Neuronal stem cell (in vitro differentiated cells): ENCODE data around the gene AGO1.

Experiments used
- DNase-seq: peaks from one replicate; pipeline ENCODE4 v3.0.0-alpha.2; 2013; ENCODE audit warnings: low spot score
- H2AFZ ChIP-seq: one replicate; pipeline ENCODE4 v1.6.1; 2013; ENCODE audit warnings: mild to moderate bottlenecking, low read length, inconsistent platforms
- H2AK5ac ChIP-seq: 2 replicates; pipeline ENCODE4 v1.6.1; 2013; ENCODE audit warnings: low read depth, mild to moderate bottlenecking, inconsistent platforms, low read length, moderate library complexity, mixed read lengths
- H2BK120ac ChIP-seq: 2 replicates; pipeline ENCODE4 v1.6.1; 2013; ENCODE audit warnings: low read depth, mild to moderate bottlenecking, inconsistent platforms, low read length, moderate library complexity, mixed read lengths
- H2BK12ac ChIP-seq: one replicate; pipeline ENCODE4 v1.6.1; 2013; ENCODE audit warnings: low read length, inconsistent platforms
- H2BK15ac ChIP-seq: 2 replicates; pipeline ENCODE4 v1.6.1; 2013; ENCODE audit warnings: mild to moderate bottlenecking, low read length, inconsistent platforms, mixed read lengths
- H2BK5ac ChIP-seq: one replicate; pipeline ENCODE4 v1.6.1; 2013; ENCODE audit warnings: inconsistent platforms, mild to moderate bottlenecking, low read length, moderate library complexity
- H3K14ac ChIP-seq: one replicate; pipeline ENCODE4 v1.6.1; 2013; ENCODE audit warnings: low read length, inconsistent platforms
- H3K18ac ChIP-seq: 2 replicates; pipeline ENCODE4 v1.6.1; 2013; ENCODE audit warnings: low read length, inconsistent platforms
- H3K23ac ChIP-seq: 2 replicates; pipeline ENCODE4 v1.6.1; 2013; ENCODE audit warnings: low read depth, mild to moderate bottlenecking, mixed read lengths, low read length, inconsistent platforms; ENCODE audit not compliant: poor library complexity
- H3K27ac ChIP-seq: replicated peaks from 3 replicates; pipeline ENCODE4 v1.5.1; 2013; ENCODE audit warnings: low read length, inconsistent platforms
- H3K27me3 ChIP-seq, 3 experiments: 2 replicates each; pipeline ENCODE4 v1.6.1; 2013; ENCODE audit warnings: low read length in 3 of 3, mild to moderate bottlenecking in 2 of 3, inconsistent platforms in 1 of 3, low read depth in 1 of 3, mixed read lengths in 1 of 3, moderate library complexity in 1 of 3; ENCODE audit not compliant: control insufficient read depth in 3 of 3, insufficient read depth in 3 of 3
- H3K36me3 ChIP-seq, 2 donors: replicated peaks in 1 of 2; 2 replicates each; pipeline ENCODE4 v1.6.1; 2013; ENCODE audit warnings: low read length in 2 of 2; ENCODE audit not compliant: control insufficient read depth in 2 of 2, insufficient read depth in 2 of 2
- H3K4ac ChIP-seq: 2 replicates; pipeline ENCODE4 v1.6.1; 2013; ENCODE audit warnings: inconsistent platforms, mild to moderate bottlenecking, low read length, moderate library complexity
- H3K4me1 ChIP-seq, 2 donors: 1 replicate in 1 of 2; 2 replicates in 1 of 2; pipeline ENCODE4 v1.6.1; 2013; ENCODE audit warnings: low read length in 2 of 2, low read depth in 1 of 2; ENCODE audit not compliant: control insufficient read depth in 2 of 2, insufficient read depth in 1 of 2
- H3K4me2 ChIP-seq: one replicate; pipeline ENCODE4 v1.6.1; 2013; ENCODE audit warnings: mild to moderate bottlenecking, low read length, inconsistent platforms; ENCODE audit not compliant: insufficient read depth, poor library complexity, severe bottlenecking
- H3K4me3 ChIP-seq, 2 donors: 2 replicates each; pipeline ENCODE4 v1.5.1; 2013; ENCODE audit warnings: low read length in 2 of 2, mild to moderate bottlenecking in 2 of 2, inconsistent platforms in 1 of 2, moderate library complexity in 1 of 2
- H3K79me1 ChIP-seq: one replicate; pipeline ENCODE4 v1.6.1; 2013; ENCODE audit warnings: low read depth, mild to moderate bottlenecking, inconsistent platforms, low read length, moderate library complexity
- H3K9ac ChIP-seq: one replicate; pipeline ENCODE4 v1.6.1; 2013; ENCODE audit warnings: mild to moderate bottlenecking, low read depth, low read length, inconsistent platforms; ENCODE audit not compliant: poor library complexity
- H3K9me3 ChIP-seq, 2 donors: replicated peaks in 1 of 2; 2 replicates each; pipeline versions ENCODE3 to v1.6.1; 2013; ENCODE audit warnings: low read length in 2 of 2, mild to moderate bottlenecking in 2 of 2, inconsistent platforms in 1 of 2, low read depth in 1 of 2, mixed read lengths in 1 of 2, moderate library complexity in 1 of 2; ENCODE audit not compliant: control insufficient read depth in 2 of 2, insufficient read depth in 1 of 2
- H4K8ac ChIP-seq: one replicate; pipeline ENCODE4 v1.6.1; 2013; ENCODE audit warnings: low read depth, mild to moderate bottlenecking, inconsistent platforms, low read length, moderate library complexity
- H4K91ac ChIP-seq: one replicate; pipeline ENCODE4 v1.6.1; 2013; ENCODE audit warnings: low read length, low read depth, mild to moderate bottlenecking, inconsistent platforms; ENCODE audit not compliant: poor library complexity
- WGBS, 2 donors: extraction: QIAGEN DNeasy Blood & Tissue Kit; methylation state at CpG; one replicate each; pipeline ENCODE4 v1.1.7; 2013; ENCODE audit warnings: missing lambda C conversion rate in 2 of 2, mixed read lengths in 1 of 2; ENCODE audit not compliant: insufficient read length in 2 of 2, insufficient replicate concordance in 1 of 2; ENCODE audit errors: extremely low coverage in 2 of 2; 5-methylcytosine and 5-hydroxymethylcytosine counted together

The AGO1 gene

DNA sequence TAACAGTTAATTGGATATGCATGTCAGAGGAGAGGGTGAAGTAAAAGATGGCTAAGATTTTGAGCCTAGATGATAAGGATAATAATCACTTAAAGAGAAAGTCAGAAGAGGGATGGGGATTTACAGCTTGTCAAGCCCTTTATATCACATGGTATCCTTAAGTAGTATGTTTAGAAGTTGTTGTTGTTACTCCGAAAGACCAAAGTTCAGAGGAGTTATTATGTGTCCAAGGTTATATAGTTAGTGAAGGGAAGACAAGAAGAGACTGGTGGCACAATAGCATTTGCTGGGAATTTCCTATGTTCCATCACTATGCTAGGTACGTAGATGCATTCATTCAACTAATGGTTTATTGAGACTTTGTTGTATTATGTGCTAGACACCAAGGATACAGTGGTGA, 30.8 kb upstream of the AGO1 start:
- H3K4me3 ChIP-seq, result no peak overlapping the region
- peaks cover 0 to 7% of the 10 kb centered on the region in 2 donors for H3K4me1 ChIP-seq
- H3K23ac ChIP-seq, result no peak overlapping the region
- no peaks in the 10 kb centered on the region for H3K79me1 ChIP-seq
- H2AK5ac ChIP-seq, result no peak overlapping the region
- no peak overlapping the region for H2BK5ac ChIP-seq
- H3K14ac ChIP-seq, result no peak overlapping the region
- no peak for DNase-seq
- H2BK12ac ChIP-seq, result no peak overlapping the region
- H3K4ac ChIP-seq, result no peak overlapping the region
- H3K18ac ChIP-seq, result no peak overlapping the region
- no peak overlapping the region for H3K27ac ChIP-seq
- peaks cover 16 to 87% of the 10 kb centered on the region in 2 donors for H3K36me3 ChIP-seq
- no peak overlapping the region for H3K4me2 ChIP-seq
- no CpG with 5 or more reads among the region's 2 CpGs for WGBS, 2 donors
- no peak overlapping the region for H2BK15ac ChIP-seq
- H3K27me3 ChIP-seq, result no peaks in the 10 kb centered on the region
- no peaks in the 10 kb centered on the region for H3K9me3 ChIP-seq
- no peak overlapping the region for H2AFZ ChIP-seq
- no peak overlapping the region for H2BK120ac ChIP-seq
- no peak overlapping the region for H4K91ac ChIP-seq
- no peak overlapping the region for H3K9ac ChIP-seq
- H4K8ac ChIP-seq, result no peak overlapping the region

GRCh38 chr1:35854989-35855700, 27.9 kb upstream of the AGO1 start:
- H3K36me3 ChIP-seq, result peaks cover 12 to 63% of the 10 kb centered on the region in 2 donors
- no peak overlapping the region for H3K4me3 ChIP-seq
- no peak for DNase-seq

GRCh38 chr1:35856964-35857363, 26.0 kb upstream of the AGO1 start:
- H3K27me3 ChIP-seq, result no peaks in the 10 kb centered on the region
- H3K79me1 ChIP-seq, result no peaks in the 10 kb centered on the region
- H3K4me2 ChIP-seq, result no peak overlapping the region
- H4K8ac ChIP-seq, result no peak overlapping the region
- no peak overlapping the region for H3K18ac ChIP-seq
- H4K91ac ChIP-seq, result no peak overlapping the region
- no peak overlapping the region for H2AFZ ChIP-seq
- no peak for DNase-seq
- no peak overlapping the region for H2BK12ac ChIP-seq
- H3K27ac ChIP-seq, result no peak overlapping the region
- H3K4me1 ChIP-seq, result peaks cover 0 to 7% of the 10 kb centered on the region in 2 donors
- H3K23ac ChIP-seq, result no peak overlapping the region
- H3K36me3 ChIP-seq, result peaks cover 6 to 45% of the 10 kb centered on the region in 2 donors
- H3K9me3 ChIP-seq, result no peaks in the 10 kb centered on the region
- H3K9ac ChIP-seq, result no peak overlapping the region
- no peak overlapping the region for H3K4me3 ChIP-seq
- no peak overlapping the region for H2BK5ac ChIP-seq
- no peak overlapping the region for H2BK120ac ChIP-seq
- no CpG with 5 or more reads among the region's 1 CpG for WGBS, 2 donors
- H2AK5ac ChIP-seq, result no peak overlapping the region
- no peak overlapping the region for H2BK15ac ChIP-seq
- H3K14ac ChIP-seq, result no peak overlapping the region
- H3K4ac ChIP-seq, result no peak overlapping the region

More at GRCh38 chr1:35854989-35855700, 27.9 kb upstream of the AGO1 start:
- H3K9ac ChIP-seq, result no peak overlapping the region
- no peak overlapping the region for H2BK5ac ChIP-seq
- H2BK12ac ChIP-seq, result no peak overlapping the region
- no peak overlapping the region for H4K91ac ChIP-seq
- no peaks in the 10 kb centered on the region for H3K27me3 ChIP-seq
- no peak overlapping the region for H2BK120ac ChIP-seq
- no peak overlapping the region for H3K4me2 ChIP-seq
- no peak overlapping the region for H2BK15ac ChIP-seq
- no peak overlapping the region for H3K4ac ChIP-seq
- no peak overlapping the region for H3K14ac ChIP-seq
- peaks cover 0 to 7% of the 10 kb centered on the region in 2 donors for H3K4me1 ChIP-seq
- H3K23ac ChIP-seq, result no peak overlapping the region
- H3K9me3 ChIP-seq, result no peaks in the 10 kb centered on the region
- H3K18ac ChIP-seq, result no peak overlapping the region
- H4K8ac ChIP-seq, result no peak overlapping the region
- no peaks in the 10 kb centered on the region for H3K79me1 ChIP-seq
- H2AFZ ChIP-seq, result no peak overlapping the region
- no CpG with 5 or more reads among the region's 9 CpGs for WGBS, 2 donors
- H3K27ac ChIP-seq, result no peak overlapping the region
- no peak overlapping the region for H2AK5ac ChIP-seq

DNA sequence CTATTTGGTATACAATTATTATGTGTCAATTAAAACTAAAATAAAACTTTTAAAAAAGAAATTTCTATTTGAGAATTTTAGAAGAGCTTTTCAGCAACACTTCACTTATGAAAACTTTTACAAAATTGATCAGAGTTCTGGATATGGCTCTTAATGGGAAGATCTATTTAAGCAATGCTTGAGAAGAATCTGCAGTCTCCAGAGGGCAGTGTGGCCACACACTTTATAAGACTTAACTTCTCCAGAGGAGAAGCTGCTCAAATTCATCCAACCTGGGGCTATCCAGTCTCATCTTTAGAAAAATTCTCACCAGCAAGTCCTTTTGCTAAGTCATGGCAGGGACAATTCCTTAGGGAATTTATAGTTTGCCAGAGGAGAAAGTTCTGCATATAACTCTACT, 25.2 kb upstream of the AGO1 start:
- Histone ChIP-seq H3K14ac (no peak overlapping the region), H3K4ac (no peak overlapping the region), H3K9ac (no peak overlapping the region), H3K18ac (no peak overlapping the region), H4K8ac (no peak overlapping the region), H2AK5ac (no peak overlapping the region), H3K36me3 (peaks cover 6 to 36% of the 10 kb centered on the region in 2 donors), H3K9me3 (no peaks in the 10 kb centered on the region), H3K4me3 (no peak overlapping the region), H3K23ac (no peak overlapping the region), H2BK15ac (no peak overlapping the region), H3K4me1 (peaks cover 0 to 7% of the 10 kb centered on the region in 2 donors), H2AFZ (no peak overlapping the region), H3K79me1 (no peaks in the 10 kb centered on the region), H2BK5ac (no peak overlapping the region), H3K4me2 (no peak overlapping the region), H3K27ac (no peak overlapping the region), H2BK120ac (no peak overlapping the region), H2BK12ac (no peak overlapping the region), H3K27me3 (no peaks in the 10 kb centered on the region), H4K91ac (no peak overlapping the region)
- no peak for DNase-seq
